HG03457 (cell line): ENCODE measurements around the gene GARIN5A.
"Not testable (repeated sequence)": the region's sequence is repeated elsewhere in the genome, so short reads cannot be mapped to it uniquely, and the experiment has no call there.

ENCODE experiments used
- ATAC-seq: cut with Tn5 transposase; IDR thresholded peaks from one replicate; pipeline ENCODE4 v1.9.1; 2021; ENCODE audit warnings: moderate number of reproducible peaks; ENCODE audit not compliant: unreplicated experiment

Gene GARIN5A

DNA sequence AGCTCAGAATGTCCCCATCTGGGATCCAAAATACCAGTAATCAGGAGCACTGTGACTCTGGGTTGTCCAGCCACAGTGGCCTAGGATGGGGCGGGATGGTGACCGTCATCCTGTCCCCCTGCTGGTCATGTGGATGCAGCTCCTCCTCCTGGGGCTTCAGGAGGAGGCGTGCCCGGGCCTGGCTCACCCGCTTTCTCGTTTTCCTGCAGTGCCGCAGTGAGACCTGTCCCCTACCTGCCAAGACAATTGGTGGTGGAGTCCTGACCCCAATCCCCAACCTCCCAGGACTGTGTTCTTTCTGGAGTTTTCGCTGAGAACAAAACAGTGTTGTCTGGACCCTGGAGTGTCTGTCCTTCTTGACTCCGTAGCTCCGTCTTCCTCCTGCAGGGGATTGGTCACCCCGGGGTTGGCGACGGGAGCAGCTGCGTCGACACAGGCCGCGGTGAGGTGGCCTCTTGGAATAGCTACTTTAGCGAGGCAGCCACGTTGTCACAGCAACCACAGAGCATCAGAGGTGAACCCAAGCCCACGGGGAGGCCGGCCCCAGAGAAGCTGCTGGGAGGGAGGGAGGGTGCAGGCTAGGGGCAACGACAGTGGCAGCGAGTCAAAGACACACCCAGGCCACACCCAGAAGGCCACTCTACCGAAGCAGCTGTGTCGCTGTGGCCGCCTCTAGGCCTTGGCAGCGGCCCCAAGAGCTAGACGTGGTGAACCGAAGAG lies 10.5 kb downstream of the GARIN5A start:
- no peak for ATAC-seq

DNA sequence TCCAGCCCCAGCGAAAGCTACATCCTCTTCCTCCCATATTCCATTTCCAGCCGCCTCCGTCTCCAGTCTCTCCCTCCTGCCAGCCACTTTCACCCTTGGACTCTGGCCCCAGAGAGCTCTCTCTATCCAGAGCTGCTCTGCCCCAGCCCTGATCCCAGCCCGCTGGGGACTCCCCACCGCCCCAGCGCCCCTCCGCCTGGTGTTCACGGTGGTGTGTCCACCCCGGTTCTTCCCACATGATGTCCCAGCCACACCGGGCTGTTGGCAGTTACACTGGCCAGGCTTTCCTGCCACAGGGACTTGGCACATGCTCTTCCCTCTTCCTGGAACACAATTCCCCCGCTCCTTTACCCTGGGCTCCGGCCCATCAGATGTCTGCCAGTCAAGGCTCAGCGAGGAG lies 11.6 kb downstream of the GARIN5A start:
- no peak for ATAC-seq

DNA sequence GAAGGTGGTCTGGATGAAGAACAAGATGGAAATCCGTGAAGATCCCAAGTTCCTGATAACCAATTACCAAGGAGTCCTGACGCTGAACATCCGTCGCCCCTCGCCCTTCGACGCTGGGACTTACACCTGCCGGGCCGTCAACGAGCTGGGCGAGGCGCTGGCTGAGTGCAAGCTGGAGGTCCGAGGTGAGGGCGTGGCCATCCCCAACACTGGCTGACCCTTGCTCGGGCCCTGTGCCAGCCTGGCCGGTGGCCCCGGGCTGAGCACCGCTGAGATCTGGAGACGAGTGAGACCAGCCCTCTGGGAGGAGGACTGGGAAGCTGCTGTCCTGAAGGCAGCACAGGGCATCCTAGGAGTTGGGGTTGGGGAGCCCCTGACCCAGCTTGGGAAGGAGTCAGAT lies 12.3 kb downstream of the GARIN5A start:
- no peak for ATAC-seq

DNA sequence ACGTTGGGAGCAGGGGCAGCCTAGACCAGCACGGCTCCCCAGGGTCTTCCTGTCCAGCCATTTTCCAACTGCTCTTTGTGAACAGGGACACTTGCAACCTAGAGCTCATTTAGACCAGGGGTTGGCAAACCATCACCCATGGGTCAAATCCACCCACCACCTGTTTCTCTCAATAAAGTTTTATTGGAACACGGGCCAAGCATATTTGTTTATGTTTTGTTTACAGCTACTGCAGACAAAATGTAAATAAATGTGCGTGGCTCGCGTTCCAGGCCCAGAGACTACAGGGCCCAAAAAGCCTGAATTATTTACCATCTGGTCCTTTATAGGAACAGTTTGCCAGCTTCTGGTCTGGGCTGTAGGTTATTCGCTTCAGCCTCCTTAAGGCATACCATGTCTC lies 13.7 kb downstream of the GARIN5A start:
- no peak for ATAC-seq

DNA sequence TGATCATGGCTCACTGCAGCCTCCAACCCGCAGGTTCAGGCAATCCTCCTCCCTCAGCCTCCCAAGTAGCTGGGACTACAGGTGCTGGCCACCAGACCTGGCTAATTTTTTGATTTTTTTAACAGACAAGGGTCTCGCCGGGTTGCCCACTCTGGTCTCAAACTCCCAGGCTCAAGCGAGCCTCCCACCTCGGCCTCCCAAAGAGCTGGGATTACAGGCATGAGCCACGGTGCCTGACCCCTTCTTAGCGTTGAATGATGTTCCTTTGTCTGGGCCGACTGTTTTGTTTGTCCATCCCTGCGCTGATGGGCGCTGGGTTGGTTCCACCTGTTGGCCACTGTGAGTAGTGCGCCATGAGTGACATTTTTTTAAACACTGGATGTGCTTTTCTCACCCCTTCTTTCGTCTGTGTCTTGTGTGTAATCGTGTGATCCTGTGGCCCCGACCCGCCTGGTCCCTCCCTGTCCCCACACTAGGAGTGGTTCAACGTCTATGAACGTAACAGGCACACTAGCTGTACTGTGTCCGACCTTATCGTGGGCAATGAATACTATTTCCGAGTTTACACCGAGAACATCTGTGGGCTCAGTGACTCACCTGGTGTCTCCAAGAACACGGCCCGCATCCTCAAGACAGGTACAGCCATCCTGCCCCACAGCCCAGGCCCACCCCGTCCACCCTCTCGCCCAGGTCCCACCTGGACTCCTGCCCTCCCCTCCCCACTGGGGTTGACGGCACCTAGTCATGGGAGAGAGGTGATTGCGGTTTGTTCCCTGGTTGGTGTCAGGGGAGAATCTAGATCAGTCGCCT lies 15.4 kb downstream of the GARIN5A start:
- ATAC-seq = no peak

DNA sequence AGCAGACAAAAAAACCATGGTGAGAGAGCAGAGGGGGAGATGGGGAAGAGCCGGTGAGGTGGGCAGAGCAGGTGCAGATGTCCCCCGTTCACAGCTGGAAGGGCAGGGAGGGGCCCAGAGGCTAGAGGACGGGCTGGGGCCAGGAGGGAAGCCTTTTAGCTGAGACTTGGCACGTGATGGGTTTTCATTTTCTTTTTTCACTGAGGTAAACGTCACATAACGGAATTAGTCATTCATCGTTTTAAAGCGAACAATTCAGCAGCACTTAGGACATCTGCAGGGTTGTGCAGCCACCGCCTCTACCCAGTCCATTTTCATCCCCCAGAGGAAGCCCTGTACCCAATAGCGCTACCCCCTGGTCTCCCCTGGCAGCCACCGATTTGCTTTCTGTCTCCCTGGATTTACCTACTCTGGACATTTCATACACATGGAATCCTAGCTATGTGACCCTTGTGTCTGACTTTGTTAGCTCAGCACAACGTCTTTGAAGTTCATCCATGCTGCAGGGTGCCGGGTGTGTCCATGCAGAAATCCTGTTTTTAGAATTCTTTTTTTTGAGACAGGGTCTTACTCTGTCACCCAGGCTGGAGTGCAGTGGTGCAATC lies 16.4 kb downstream of the GARIN5A start:
- ATAC-seq = peak; percentile 44

DNA sequence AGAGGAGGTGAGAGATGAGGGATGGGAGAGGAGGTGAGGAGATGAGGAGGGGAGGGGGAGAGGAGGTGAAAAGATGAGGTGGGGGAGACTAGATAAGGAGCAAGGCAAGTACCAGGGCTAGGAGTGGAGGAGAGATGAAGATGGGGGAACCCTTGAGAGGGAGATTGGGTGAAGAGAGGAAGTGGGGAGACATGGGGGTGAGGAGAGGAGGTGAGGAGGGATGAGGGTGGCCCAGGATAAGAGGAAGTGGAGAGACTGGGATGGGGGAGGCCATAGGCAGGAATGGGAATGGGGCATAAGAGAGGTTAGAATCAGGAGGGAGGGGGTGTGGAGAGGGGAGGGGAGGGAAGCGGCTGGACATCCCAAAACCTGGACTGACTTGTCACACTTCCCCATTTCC lies 17.0 kb downstream of the GARIN5A start:
- no peak for ATAC-seq

DNA sequence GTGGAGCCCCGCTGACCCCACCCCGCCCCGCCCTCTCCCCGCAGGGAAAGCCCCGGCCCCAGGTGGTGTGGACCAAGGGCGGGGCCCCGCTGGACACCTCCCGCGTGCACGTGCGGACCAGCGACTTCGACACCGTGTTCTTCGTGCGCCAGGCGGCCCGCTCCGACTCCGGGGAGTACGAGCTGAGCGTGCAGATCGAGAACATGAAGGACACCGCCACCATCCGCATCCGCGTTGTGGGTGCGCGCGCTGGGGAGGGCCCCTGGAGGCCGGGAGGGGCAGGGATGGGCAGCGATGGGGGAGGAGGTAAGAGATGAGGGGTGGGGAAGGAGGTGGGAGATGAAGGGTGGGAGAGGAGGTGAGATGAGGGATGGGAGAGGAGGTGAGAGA lies 17.6 kb downstream of the GARIN5A start:
- no peak for ATAC-seq

DNA sequence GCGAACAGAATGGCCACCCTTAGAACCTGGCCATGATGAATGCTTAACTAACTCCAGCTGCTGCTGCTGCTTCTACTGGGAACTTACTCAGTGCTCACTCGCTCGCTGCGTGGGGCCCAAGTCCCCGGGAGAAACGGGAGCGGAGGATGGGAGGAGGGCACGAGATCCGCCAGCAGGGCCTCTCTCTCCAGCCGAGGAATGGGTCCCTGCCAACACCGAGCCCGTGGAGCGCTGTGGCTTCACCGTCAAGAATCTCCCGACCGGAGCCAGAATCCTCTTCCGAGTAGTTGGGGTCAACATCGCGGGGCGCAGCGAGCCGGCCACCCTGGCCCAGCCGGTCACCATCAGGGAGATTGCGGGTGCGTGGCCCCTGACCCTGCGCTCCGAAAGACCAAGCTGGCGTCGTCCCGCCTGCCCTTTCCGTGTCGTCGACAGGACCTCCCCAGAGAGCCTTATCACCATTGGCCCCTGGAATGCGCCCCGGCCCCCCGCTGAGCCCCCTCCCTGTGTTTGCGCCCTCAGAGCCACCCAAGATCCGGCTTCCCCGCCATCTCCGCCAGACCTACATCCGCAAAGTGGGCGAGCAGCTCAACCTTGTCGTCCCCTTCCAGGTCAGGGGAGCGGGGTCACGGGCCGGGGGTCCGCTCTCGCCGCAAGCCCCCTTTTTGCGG lies 18.1 kb downstream of the GARIN5A start:
- no peak for ATAC-seq

DNA sequence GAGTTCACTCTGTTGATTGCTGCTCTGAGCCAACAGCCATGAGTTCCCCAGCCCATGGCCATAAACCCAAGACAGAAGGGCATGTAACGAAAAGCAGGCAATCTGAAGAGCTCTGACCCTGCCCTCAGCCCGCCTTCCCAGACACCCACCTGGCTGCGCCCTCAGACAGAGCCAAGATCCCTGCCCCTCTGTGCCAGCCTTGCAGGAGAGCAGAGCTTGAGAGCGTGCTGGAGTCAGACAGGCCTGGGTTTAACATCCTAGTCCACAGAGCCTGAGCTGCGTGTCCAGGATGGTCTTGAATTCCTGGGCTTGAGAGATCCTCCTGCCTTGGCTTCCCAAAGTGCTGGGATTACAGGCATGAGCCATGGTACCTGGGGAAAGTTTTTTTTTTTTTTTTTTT lies 19.3 kb downstream of the GARIN5A start:
- no peak for ATAC-seq

DNA sequence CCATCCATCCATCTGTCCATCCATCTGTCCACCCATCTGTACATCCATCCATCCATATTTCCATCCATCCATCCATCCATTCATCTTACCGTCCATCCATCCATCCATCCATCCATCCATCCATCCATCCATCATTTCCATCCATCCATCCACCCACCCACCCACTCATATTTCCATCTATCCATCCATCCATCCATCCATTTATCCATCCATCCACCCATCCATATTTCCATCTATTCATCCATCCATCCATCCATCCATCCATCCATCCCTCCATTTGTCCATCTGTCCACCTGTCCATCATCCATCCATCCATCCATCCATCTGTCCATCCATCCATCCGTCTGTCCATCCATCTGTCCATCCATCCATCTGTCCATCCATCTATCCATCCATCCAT lies 20.7 kb downstream of the GARIN5A start:
- ATAC-seq = no peak

DNA sequence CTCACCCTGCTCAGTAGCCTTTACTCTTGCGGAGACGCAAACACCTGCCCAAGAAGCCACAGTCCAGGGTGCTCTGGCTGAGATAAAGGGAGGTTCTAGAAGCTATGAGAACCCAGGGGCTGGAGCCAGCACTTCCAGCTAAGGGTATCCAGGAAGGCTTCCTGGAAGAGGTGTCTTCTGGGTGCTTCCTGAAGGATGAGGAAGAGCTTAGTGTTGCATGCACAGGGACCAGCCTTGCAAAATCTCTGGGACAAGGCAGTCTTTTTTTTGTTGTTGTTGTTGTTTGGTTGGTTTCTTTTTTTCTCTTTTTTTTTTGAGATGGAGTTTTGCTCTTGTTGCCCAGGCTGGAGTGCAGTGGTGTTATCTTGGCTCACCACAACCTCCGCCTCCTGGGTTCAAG lies 23.4 kb downstream of the GARIN5A start:
- ATAC-seq = no peak

DNA sequence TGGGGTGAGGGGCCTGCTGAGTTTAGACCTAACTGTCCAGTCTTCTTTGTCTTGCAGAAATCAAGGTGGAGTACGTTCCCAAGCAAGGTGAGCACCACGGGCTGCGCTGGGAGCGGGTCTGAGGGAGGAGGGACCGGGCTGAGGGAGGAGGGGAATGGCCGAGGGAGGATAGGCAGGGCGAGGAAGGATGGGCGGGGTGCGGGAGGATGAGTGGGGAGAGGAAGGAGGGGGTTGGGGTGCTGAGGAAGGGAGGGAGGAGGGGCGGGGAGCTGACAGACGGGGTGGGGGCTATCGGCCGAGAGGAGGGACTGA lies 25.5 kb downstream of the GARIN5A start:
- ATAC-seq = no peak

DNA sequence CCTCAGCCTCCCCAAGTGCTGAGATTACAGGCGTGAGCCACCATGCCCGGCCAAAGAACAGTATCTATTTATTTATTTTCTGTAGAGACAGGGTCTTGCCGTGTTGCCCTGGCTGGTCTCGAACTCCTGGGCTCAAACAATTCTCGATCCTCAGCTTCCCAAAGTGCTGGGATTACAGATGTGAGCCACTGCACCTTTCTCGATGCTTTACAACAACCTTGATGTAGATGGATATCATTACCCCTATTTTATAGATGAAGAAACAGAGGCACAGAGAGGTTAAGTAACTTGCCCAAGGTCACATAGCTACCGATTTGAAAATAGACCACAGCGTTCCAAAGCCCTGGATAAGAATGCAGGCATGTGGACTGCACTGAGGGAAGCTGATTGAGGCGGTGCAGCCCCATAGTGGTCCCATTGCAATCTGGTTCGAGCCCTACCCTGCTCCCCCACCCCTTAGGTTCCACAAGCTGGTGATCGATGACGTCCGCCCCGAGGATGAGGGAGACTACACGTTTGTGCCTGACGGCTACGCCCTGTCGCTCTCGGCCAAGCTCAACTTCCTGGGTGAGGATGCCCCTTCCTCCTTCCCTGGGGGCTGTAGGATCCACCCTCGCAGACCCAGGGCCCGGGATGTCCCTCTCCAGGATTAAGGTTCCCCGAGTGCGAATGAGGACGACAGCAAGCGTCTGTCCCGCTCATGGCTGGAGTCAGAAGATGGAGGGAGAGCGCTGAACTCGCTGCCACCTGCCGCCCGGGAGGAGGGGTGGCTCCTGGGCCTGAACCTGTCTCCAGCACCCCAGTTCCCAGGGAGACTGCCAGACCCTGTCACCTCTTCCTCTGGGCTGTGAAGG lies 26.1 kb downstream of the GARIN5A start:
- ATAC-seq = no peak

DNA sequence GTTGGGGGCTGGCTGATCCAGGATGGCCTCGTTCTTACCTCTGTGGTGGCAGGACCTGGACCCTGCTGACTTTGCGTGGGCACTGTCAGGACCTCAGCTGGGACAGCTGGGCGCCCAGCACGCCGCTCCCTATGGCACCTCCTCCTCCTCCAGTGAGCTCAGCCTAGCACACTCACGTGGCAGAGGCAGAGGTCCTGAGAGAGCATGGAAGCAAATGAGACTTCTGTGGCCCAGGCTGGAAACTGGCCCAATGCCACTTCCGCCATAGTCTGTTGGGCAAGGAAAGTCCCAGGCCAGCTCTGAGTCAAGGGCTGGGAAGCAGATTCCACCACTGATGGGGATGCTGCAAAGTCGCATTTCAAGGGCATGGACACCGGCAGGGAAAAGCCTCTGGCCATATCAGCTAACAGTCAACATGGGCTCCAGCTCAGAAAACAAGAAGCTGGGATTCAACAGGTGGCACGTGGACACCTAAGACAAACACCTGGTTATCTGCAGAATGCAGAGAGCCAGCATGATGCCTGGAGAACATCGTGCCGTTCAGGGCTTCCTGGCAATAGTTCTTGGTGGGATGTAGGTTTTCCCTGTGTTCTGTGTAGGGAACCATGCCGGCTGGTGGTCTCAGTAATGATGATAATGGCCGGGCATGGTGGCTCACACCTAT lies 27.3 kb downstream of the GARIN5A start:
- ATAC-seq = no peak

DNA sequence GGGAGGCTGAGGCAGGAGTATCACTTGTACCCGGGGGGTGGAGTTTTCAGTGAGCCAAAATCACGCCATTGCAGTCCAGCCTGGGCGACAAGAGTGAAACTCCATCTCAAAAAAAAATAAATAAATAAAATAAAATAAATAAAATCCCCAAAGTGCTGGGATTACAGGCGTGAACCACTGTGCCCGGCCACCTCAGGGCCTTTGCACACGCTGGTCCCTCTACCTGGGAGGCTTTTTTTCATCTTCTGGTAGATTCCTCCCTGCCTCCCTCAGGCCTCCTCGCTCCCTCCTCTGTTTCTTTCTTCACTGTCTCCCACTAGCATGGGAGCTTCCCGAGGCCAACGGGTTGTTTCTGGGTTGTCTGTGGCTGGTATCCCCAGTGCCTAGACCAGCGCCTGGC lies 28.9 kb downstream of the GARIN5A start:
- ATAC-seq = no peak

DNA sequence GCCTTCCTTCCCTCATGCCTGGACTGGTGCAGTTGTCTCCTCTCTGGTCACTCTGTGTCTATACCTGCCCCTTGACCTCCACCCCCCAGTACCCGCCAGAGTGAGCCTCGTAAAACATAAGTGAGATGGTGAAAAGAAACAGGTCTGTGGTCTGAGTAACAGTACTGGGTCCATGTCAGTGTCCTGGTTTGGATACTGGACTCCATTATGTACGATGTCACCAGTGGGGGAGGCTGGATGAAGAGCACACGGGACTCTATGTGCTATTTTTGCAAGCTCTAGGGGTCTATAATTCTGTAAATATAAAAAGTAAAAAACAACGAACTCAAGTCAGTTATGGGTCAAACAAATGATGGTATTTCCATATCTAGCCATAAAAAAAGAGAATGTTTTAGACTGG lies 29.6 kb downstream of the GARIN5A start:
- no peak for ATAC-seq

DNA sequence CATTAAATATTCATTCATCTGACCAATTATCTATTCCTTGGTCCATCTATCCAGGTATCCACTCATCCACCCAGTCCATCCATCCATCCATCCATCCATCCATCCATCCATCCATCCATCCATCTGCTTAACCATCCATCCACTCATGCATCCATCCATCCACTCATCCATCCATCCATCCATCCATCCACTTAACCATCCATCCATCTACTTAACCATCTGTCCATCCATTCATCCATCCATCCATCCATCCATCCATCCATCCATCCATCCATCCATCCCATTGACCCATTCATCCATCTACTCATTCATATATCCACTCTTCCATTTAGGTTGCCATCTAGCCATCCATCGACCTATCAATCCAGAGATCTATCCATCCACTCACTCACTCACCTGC lies 32.6 kb downstream of the GARIN5A start:
- no peak for ATAC-seq

DNA sequence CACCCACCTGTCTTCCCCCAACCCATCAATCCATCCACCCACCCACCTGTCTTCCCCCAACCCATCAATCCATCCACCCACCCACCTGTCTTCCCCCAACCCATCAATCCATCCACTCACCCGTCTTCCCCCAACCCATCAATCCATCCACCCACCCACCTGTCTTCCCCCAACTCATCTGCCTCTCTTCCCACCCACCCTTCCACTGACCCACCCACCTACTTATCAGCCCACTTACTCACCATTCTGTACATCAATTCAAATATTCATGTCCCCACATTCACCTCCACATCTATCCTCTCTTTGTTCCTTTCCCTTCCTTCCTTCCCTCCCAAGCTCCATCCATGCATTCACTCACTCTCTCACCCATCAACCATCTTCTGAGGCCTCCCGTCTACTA lies 37.5 kb downstream of the GARIN5A start:
- not testable (repeated sequence) for ATAC-seq

DNA sequence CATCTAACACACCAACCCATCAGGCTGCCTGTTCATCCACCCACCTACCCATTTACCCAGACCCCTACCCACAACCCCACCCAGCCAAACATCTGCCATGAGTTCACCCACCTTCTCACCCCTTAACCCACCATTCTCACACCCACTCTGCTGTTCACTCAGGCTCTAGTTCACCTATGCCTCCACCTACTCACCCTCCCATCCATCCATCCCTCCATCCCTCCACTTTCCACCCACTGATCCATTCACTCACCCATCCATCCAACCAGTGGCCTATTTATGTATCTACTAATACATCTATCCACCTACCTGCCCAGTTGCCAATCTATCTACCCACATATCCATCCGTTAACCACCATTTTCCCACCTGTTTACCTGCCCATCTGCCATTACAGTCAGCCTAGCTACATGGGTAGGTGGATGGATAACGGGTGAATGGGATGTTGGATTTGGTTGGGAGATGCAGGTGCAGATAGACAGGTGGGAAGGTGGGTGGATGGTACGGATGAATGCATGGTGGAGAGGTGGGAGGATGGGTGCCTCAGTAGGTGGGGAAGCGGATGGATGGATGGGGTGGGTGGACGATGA lies 38.7 kb downstream of the GARIN5A start:
- no peak for ATAC-seq
